GM12865 (cell line): Measurements from ENCODE around the gene IL12RB1.
A peak's percentile ranks its signal among the peaks of the same experiment; 100 is the strongest.

Source experiments
- DNase-seq: peaks from one replicate; pipeline ENCODE4 v3.0.0; 2010; ENCODE audit warnings: low read depth
- H3K4me3 ChIP-seq: 2 replicates; pipeline ENCODE4 v1.5.1; 2011; ENCODE audit warnings: mild to moderate bottlenecking, low read depth, low read length, control low read depth
- TF ChIP-seq, protein P1 (sequence below): IDR thresholded peaks from 2 replicates; pipeline ENCODE4 v1.5.1; 2011; ENCODE audit warnings: low read length, control low read depth, low read depth, inconsistent platforms; ENCODE audit not compliant: insufficient read depth; ENCODE audit errors: missing control alignments

IL12RB1 gene

DNA sequence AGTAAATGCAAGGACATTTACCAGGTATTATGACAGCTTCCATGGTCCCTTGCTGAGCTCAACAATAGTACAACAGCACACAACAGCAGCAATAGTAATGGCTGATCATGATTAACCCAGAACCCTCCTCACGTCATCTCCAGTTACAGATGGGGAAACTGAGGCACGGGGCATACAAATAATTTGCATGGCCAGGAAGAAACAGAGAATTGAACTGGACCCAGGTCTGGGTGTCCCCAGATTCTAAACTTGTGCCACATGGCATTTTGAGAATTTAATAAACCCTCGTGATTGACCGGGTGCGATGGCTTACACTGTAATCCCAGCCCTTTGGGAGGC is 18.0 kb upstream of the IL12RB1 start:
- TF ChIP-seq, protein P1, sequence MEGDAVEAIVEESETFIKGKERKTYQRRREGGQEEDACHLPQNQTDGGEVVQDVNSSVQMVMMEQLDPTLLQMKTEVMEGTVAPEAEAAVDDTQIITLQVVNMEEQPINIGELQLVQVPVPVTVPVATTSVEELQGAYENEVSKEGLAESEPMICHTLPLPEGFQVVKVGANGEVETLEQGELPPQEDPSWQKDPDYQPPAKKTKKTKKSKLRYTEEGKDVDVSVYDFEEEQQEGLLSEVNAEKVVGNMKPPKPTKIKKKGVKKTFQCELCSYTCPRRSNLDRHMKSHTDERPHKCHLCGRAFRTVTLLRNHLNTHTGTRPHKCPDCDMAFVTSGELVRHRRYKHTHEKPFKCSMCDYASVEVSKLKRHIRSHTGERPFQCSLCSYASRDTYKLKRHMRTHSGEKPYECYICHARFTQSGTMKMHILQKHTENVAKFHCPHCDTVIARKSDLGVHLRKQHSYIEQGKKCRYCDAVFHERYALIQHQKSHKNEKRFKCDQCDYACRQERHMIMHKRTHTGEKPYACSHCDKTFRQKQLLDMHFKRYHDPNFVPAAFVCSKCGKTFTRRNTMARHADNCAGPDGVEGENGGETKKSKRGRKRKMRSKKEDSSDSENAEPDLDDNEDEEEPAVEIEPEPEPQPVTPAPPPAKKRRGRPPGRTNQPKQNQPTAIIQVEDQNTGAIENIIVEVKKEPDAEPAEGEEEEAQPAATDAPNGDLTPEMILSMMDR: no peak
- no peak for DNase-seq
- H3K4me3 ChIP-seq: peak overlapping the region; percentile 20

DNA sequence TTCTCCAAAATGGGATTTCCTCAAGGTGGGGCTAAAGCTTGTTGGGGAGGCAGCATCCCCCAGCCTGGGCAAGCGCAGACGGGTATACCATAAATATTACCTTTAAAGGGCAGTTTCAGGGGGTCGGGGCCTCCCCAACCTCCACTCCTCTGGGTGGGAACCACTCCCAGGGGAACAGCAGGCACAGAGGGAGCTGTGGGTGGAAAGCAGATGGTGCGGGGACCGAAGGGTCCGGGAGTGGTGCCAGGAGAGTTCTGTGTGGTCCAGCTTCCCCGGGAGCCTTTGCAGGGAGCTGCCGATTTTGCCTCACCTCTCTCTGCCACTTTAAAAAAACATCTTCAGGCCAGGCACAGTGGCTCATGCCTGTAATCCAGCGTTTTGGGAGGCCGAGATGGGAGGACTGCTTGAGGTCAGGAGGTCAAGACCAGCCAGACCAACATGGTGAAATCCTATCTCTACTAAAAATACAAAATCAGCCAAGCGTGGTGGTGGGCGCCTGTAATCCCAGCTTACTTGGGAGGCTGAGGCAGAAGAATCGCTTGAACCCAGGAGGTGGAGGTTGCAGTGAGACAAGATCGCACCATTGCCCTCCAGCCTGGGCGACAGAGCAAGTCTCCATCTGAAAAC is 16.3 kb upstream of the IL12RB1 start:
- TF ChIP-seq, protein P1: no peak
- no peak overlapping the region for H3K4me3 ChIP-seq
- no peak for DNase-seq

DNA sequence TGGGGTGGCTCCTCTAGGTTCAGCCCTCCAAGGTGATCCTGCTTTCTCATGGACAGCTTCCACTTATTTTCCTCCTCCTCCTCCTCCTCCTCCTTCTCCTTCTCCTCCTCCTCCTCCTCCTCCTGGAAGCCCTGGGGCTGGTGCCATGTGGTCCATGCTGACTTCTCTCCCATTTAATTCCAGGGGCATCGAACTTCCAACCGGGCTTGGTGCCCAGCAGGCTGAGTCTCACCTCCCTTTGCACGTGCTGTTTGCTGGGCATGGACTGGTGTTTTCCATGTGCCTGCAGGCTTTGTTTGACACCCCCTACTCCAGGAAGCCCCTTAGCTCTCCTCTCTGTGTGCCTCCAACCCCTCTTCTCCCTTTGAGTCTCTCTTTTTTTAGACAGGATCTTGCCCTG is 14.5 kb upstream of the IL12RB1 start:
- TF ChIP-seq, protein P1: no peak
- H3K4me3 ChIP-seq: no peak overlapping the region
- no peak for DNase-seq

DNA sequence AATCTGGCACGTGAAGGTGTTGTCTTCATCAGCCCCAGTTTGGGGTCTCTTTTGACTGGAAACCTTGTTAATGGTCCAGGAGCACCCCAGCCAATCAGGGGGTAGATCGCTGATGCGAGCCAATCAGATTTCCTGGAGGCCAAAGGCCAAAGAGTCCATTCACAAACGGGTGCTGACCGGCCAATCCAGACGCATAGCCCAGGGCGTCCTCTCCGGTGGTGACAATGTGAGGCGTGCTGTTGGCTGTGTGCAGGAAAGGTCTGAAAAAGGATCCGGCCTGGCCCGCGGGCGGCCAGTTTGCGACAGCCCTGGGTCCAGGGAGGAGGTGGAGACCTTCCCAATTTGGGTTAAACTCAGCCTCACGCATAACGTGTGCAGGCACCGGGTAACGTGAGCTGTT is 14.0 kb upstream of the IL12RB1 start:
- DNase-seq: no peak
- no peak overlapping the region for H3K4me3 ChIP-seq
- TF ChIP-seq, protein P1: no peak

DNA sequence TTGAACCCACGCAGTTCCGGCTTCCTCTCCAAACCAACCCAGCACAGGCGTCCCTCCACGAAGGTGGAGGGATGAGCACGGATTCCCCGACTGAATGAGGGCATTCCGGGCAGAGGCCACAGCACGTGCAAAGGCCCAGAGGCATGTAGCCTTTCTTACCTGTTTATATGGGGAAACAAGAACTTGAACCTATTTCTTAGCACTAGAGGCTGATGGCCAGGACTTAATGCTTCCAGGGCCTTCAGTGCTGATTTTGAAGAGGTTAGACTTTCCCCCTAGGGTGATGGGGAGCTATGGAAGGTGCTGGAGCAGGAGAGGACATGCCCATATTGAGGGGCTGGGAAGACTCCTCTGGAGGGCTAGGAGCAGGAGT is 12.9 kb upstream of the IL12RB1 start:
- peak overlapping the region; percentile 79 for H3K4me3 ChIP-seq
- TF ChIP-seq, protein P1: no peak
- no peak for DNase-seq

DNA sequence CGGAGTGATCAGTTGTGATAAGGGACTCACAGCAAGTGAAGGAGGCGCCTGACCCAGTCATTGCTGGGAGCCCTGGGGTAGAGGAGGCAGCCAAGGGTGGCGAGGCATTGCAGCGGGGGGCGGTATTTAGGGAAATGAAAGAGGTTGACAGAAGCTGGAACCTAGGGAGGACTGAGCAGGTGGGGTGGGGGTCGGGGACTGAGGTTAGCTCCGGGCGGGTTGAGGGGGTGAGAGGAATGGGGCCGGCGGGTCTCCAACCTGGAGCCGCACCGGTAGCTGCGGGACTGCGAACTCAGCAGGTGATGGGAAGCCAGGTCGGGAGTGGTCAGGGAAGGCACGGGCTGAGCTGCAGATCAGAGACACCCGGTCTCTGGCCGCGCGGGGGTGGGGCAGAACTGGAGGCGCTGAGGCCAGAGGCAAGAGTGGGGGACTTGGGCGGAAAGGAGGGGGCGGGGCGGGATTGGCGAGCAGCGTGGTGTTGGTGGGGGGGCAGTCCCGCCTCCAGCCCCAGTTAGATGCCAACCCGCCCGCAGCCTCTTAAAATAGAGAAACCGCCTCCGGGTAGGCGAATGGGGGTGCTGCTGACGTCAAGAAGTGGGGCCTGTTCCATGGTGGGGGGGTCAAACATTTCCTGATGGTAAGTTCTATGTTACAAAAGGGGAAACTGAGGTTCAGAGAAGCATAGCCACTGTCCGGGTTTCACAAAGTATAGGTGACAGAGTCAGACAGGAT is 12.3 kb upstream of the IL12RB1 start:
- H3K4me3 ChIP-seq: peak overlapping the region; percentile 79
- TF ChIP-seq, protein P1: no peak
- peak; percentile 96 for DNase-seq
